GM19240 (cell line): ENCODE data around the gene PBXIP1.

Source experiments
- DNase-seq: peaks from one replicate; pipeline ENCODE4 v3.0.0; 2011; ENCODE audit warnings: low spot score; ENCODE audit not compliant: insufficient read length

PBXIP1 gene

GRCh38 chr1:154973344-154974101, 17.6 kb upstream of the PBXIP1 start:
- peak; percentile 91 for DNase-seq

- DNase-seq, result no peak
Measured at GRCh38 chr1:154972517-154973343, 16.8 kb upstream of the PBXIP1 start.

GRCh38 chr1:154972213-154972516, 16.3 kb upstream of the PBXIP1 start:
- DNase-seq, result no peak

- DNase-seq, result no peak
Measured at GRCh38 chr1:154971341-154971998, 15.6 kb upstream of the PBXIP1 start.

- peak; percentile 37 for DNase-seq
Measured at GRCh38 chr1:154970631-154971340, 14.9 kb upstream of the PBXIP1 start, which contains the start of gene SHC1. TSS of gene SHC1 (minus strand) at chr1:154970747. CDS start at chr1:154970526, 221 bp downstream.

- no peak for DNase-seq
Measured at GRCh38 chr1:154969860-154970452, 14.1 kb upstream of the PBXIP1 start.

GRCh38 chr1:154969246-154969645, 13.3 kb upstream of the PBXIP1 start:
- no peak for DNase-seq

GRCh38 chr1:154968731-154969130, 12.8 kb upstream of the PBXIP1 start:
- no peak for DNase-seq

DNA sequence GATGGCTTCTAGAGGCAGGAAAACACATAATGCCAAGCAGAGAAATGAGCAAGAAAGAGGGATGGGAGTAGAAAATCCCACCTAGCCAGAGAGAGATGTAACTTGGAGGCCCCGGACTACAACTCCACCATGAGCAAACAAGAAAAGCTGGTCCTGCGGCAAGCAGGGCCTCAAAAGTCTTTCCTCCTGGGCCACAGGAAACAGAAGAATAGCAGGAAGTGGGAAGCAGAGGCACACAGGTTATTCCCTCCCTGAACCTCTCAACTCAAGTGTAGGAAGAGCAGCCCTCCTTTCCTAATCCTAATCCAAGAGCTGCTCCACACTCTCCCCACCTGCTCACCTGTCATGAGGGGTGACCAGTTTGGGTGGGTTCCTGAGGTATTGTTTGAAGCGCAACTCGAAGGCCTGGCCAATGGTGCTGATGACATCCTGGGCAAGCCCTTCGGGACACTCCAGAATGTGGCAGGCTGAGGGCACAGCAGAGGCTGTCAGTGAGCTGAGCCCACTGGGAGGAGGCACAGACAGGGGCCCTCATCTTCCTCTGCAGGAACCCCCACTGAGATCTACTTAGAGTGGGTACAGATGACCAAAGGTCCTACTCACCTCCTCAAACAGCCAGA, 11.5 kb upstream of the PBXIP1 start:
- no peak for DNase-seq

DNA sequence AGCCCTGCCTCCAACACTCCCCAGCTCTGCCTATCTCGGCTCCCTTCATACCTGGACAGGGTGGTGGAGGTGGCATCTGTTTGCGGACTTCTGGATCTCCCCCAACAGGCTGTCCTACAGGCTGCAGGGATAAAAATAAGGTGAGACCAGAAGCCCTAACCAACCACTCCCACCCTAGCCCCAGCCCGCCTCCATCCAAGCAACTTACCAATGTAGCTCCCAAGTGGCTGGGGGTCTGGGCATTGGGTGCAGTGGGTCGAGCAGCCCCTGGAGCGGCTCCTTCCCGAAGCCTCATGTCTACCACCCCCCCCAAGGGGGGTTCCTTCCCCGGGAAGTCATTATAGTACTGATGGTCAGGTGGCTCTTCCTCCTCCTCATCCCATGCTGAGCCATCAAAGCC, 10.2 kb upstream of the PBXIP1 start:
- DNase-seq, result no peak

DNA sequence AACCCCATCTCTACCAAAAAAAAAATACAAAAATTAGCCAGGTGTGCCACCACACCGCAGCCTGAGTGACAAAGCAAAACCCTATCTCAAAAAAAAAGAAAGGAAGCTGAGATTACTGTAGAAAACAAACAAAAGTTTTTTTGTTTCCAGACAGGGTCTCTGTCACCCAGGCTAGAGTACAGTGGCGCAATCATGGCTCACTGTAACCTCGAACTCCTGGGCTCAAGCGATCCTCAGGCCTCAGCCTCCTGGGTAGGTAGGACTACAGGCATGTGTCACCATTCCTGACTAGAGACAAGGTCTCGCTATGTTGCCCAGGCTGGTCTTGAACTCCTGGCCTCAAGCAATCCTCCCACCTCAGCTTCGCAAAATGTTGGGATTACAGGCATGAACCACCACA, 8.5 kb upstream of the PBXIP1 start:
- no peak for DNase-seq

- no peak for DNase-seq
Measured at GRCh38 chr1:154963643-154964042, 7.7 kb upstream of the PBXIP1 start.

DNA sequence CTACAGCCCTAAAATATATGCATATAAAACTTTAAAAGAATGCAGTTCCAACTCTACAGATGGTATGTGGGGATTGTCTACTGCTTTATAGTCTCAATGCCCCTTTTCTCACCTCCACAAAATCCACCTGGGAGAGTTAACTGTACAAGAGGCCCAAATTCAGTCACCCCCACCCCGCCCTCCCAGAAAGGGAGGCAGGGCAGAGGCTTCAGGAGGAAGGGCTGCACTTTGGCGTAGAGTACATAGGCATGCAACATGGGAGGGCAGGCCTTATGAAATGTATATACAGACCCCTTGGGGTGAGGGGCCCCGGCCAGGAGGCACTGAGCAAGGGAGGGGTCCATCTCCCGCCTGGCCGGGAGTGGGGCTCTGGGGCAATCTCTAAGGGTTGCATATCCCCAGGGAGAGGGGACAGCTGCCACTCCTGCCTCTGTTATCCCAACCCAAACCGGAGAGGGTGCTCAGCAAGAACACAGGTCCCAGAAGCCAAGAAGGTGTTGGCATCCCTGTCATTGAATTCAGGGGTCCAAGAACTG, 7.0 kb upstream of the PBXIP1 start:
- no peak for DNase-seq

DNA sequence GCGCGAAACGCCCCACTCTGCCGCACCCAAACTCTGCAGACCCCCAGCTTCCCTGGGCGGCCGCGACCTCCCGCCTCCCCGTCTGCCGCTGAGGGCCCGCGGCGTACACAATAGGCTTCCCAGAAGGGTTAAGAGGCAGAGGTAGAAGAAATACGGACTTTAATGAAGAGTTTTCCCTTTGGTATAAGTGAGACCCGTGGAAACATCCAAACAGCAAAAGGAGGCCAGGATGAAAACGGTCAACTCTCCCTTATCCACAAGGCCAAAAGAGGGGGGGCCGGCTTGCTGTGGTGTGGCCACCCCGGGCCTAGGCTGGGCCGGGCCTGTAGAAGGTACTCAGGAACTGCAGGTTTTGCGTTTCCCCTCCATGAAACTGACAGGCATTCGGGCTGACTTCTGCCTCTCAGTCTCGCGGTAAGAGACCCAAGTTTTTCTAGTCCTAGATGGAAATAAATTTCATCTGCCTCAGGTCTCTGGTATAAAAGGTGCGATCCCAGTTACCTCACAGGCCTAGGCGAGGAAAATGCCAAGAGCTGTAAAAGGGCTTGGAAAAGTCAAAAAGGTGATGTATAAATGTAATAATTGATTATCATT, 6.4 kb upstream of the PBXIP1 start:
- DNase-seq, result peak; percentile 43

- peak; percentile 82 for DNase-seq
Measured at GRCh38 chr1:154961207-154962155, 5.6 kb upstream of the PBXIP1 start, which contains the start of gene PYGO2. TSS of gene PYGO2 (minus strand) at chr1:154961782. CDS start at chr1:154961576, 206 bp downstream.

DNA sequence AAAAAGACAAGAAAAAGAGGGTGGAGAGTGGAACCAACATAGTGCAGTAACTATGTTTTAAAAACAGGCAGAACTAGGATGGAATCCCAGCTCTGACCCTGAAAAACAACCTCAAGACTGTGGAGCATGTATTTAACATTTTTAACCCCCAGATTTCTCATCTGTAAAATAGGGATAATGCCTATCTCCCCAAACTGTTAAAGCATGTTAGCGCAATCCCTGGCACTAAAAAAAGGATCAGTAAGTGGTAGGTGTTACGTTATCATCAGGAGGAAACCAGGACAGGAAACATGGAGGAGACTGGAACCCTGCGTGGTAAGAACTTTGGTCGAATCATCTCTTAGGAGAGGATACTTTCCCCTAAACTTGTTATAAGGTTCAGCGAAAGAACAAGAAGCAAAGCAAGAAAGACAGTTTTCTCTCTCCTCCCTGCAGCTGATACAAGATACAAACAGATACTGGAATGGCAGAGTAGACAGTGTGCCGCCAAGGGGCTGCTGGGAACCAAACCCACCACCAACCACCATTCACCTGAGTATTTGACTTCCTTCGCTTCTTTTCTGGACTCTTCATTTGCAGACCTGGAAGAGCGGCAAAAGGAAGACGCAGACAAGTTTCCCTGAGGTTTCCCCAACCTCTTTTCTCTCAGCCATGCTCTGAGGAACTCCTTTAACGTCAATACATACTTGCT, 4.7 kb upstream of the PBXIP1 start:
- no peak for DNase-seq

GRCh38 chr1:154959426-154959780, 3.5 kb upstream of the PBXIP1 start:
- DNase-seq, result no peak

DNA sequence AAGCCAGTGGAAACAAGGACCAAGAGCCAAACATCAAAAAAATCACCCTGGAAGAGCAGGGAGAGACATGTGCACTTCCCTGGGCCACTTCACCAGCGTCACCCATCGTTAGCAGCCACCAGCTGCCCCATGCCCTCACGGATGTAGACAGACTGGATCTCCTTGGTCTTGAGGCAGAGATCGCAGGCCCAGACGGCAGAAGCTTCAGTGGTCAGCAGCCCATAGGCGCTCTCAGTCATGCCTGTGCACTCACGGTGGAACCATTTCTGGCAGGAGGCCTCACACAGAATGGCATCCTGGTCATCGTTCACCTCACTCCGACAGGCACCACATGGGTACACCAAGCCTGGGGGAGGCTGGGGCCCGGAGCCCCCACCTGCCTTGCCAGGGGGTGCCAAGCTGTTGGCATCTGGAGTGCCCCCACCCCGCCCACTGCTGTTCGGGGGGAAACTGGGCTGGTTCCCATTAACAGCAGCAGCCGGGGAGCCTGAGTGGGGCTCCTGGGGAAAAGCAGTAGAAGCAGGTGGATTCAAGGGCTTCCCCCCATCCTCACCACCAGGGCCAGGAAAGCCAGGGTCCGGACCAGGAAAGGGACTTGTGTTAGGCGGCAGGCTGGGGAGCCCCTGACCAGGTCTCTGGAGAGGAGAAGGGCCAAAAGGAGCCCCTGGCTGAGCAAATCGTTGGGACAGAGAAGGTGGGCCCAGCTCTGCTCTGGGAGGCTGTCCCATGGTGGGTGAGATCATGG, 3.0 kb upstream of the PBXIP1 start:
- DNase-seq, result no peak
